MCF 10A (cell line): ENCODE measurements around the gene TPRG1. TPM values are rescaled to one million over a fixed set of nuclear protein-coding genes. Genes with fewer than 3 reads are reported as not detected.

Experiments
- BruUV-seq: library from RNA; stranded (reverse); fragments of 400-500 nt; replicated peaks from 2 replicates; lab custom pipeline; 2021; lab: Mats Ljungman, UMichigan
- CTCF ChIA-PET: fragments of 300-600 bp; sonication (Branson Sonifier 250); formaldehyde crosslinking; extraction: SDS; loops from one replicate; lab custom pipeline; 2021; ENCODE audit warnings: antibody characterized with exemption, inconsistent platforms; lab: Yijun Ruan, JAX
- POLR2A ChIA-PET: fragments of 300-600, 350-650 bp; sonication (Branson Sonifier 250); formaldehyde crosslinking; extraction: SDS; loops from one replicate; lab custom pipeline; 2020; ENCODE audit warnings: antibody characterized with exemption, inconsistent platforms; lab: Yijun Ruan, JAX
- DNase-seq: peaks from one replicate; pipeline ENCODE4 v3.0.0-alpha.2; 2018; ENCODE audit not compliant: unreplicated experiment
- H3K27ac Mint-ChIP-seq: one replicate; pipeline ENCODE4 v1.8.0; 2022; ENCODE audit warnings: mild to moderate bottlenecking, low read depth, mixed read lengths; ENCODE audit not compliant: unreplicated experiment
- H3K27me3 Mint-ChIP-seq: one replicate; pipeline ENCODE4 v1.8.0; 2022; ENCODE audit warnings: mixed read lengths; ENCODE audit not compliant: insufficient read depth, unreplicated experiment
- H3K36me3 Mint-ChIP-seq: one replicate; pipeline ENCODE4 v1.8.0; 2022; ENCODE audit warnings: mild to moderate bottlenecking, moderate library complexity, mixed read lengths; ENCODE audit not compliant: insufficient read depth, unreplicated experiment
- H3K4me1 Mint-ChIP-seq: one replicate; pipeline ENCODE4 v1.8.0; 2022; ENCODE audit warnings: mixed read lengths; ENCODE audit not compliant: insufficient read depth, unreplicated experiment
- H3K4me3 Mint-ChIP-seq: one replicate; pipeline ENCODE4 v1.8.0; 2022; ENCODE audit warnings: mild to moderate bottlenecking, moderate library complexity, mixed read lengths; ENCODE audit not compliant: unreplicated experiment
- H3K9me3 Mint-ChIP-seq: one replicate; pipeline ENCODE4 v1.8.0; 2022; ENCODE audit warnings: mixed read lengths; ENCODE audit not compliant: unreplicated experiment
- CTCF ChIP-seq: fragments of 200-600 bp; IDR thresholded peaks from one replicate; pipeline ENCODE4 v1.8.0; 2022; ENCODE audit warnings: antibody characterized with exemption, mild to moderate bottlenecking; ENCODE audit not compliant: unreplicated experiment
- intact Hi-C: fragments of 100-400 bp; cut with micrococcal nuclease; formaldehyde crosslinking; loops from 2 replicates; pipeline ENCODE4 v1.14.1; 2022
- total RNA-seq: library from RNA; stranded (reverse); gene quantifications from 2 replicates; pipeline ENCODE4 v1.2.3, GENCODE V29; 2022

TPRG1 gene
- total RNA-seq, 1 experiment from 2014 or later: 2.0 TPM

GRCh38 chr3:189272500-189273119 lies 100.8 kb downstream of the TPRG1 start:
- ChIA-PET CTCF (interaction anchor here (0.5 to 7.5 kb wide), 34 partner anchors 21 to 1048 kb away, joined by 3 to 94 read pairs (median 4); no protein-coding TSS in a partner anchor), POLR2A (interaction anchor here (0.6 to 10.8 kb wide), 20 partner anchors 20 to 681 kb away, joined by 3 to 495 read pairs (median 6); no protein-coding TSS in a partner anchor)
- Mint-ChIP-seq H3K27ac (peak overlapping the region; percentile 78), H3K4me1 (peaks cover 70% of the 10 kb centered on the region), H3K4me3 (no peak overlapping the region), H3K27me3 (no peaks in the 10 kb centered on the region), H3K9me3 (no peaks in the 10 kb centered on the region), H3K36me3 (peaks cover 7% of the 10 kb centered on the region)
- peak; percentile 49 for DNase-seq
- no TSS peak for BruUV-seq
- peak; percentile 68 for TF ChIP-seq CTCF
- intact Hi-C loops: no loop called here

- POLR2A ChIA-PET: interaction anchor here (0.5 to 10.8 kb wide), 18 partner anchors 19 to 694 kb away, joined by 3 to 495 read pairs (median 7); no protein-coding TSS in a partner anchor
- peaks cover 58% of the 10 kb centered on the region for H3K4me1 Mint-ChIP-seq
- no peaks in the 10 kb centered on the region for H3K9me3 Mint-ChIP-seq
- peak; percentile 84 for DNase-seq
- peaks cover 7% of the 10 kb centered on the region for H3K36me3 Mint-ChIP-seq
- CTCF ChIA-PET: interaction anchor here (0.6 to 7.0 kb wide), 17 partner anchors 21 to 857 kb away, joined by 3 to 70 read pairs (median 4); no protein-coding TSS in a partner anchor
- no peaks in the 10 kb centered on the region for H3K27me3 Mint-ChIP-seq
- no peak for TF ChIP-seq CTCF
- H3K4me3 Mint-ChIP-seq: no peak overlapping the region
- peak overlapping the region; percentile 78 for H3K27ac Mint-ChIP-seq
- BruUV-seq: no TSS peak
- intact Hi-C loops: no loop called here
Observed at GRCh38 chr3:189273736-189274135, 102.0 kb downstream of the TPRG1 start.

- intact Hi-C loops: no loop called here
- H3K27me3 Mint-ChIP-seq: no peaks in the 10 kb centered on the region
- BruUV-seq: no TSS peak
- peaks cover 44% of the 10 kb centered on the region for H3K4me1 Mint-ChIP-seq
- CTCF ChIA-PET: interaction anchor here (0.5 to 0.8 kb wide), 3 partner anchors 35 to 90 kb away, joined by 3 read pairs; no protein-coding TSS in a partner anchor
- H3K9me3 Mint-ChIP-seq: no peaks in the 10 kb centered on the region
- POLR2A ChIA-PET: interaction anchor here (1.0 to 10.8 kb wide), 14 partner anchors 28 to 673 kb away, joined by 3 to 495 read pairs (median 10); no protein-coding TSS in a partner anchor
- peaks cover 7% of the 10 kb centered on the region for H3K36me3 Mint-ChIP-seq
- H3K4me3 Mint-ChIP-seq: no peak overlapping the region
- H3K27ac Mint-ChIP-seq: peak overlapping the region; percentile 50
- no peak for DNase-seq
- TF ChIP-seq CTCF: no peak
Observed at GRCh38 chr3:189275182-189275581, 103.4 kb downstream of the TPRG1 start.

- H3K27me3 Mint-ChIP-seq: no peaks in the 10 kb centered on the region
Observed at GRCh38 chr3:189275852-189276251, 104.1 kb downstream of the TPRG1 start.

More at GRCh38 chr3:189275852-189276251, 104.1 kb downstream of the TPRG1 start:
- BruUV-seq: no TSS peak
- no peak overlapping the region for H3K4me3 Mint-ChIP-seq
- no peak for DNase-seq
- ChIA-PET CTCF (interaction anchor here (0.6 to 1.6 kb wide), 4 partner anchors 21 to 313 kb away, joined by 3 to 8 read pairs (median 3); no protein-coding TSS in a partner anchor), POLR2A (interaction anchor here (0.6 to 10.8 kb wide), 27 partner anchors 13 to 672 kb away, joined by 3 to 495 read pairs (median 7); no protein-coding TSS in a partner anchor)
- H3K27ac Mint-ChIP-seq: peak overlapping the region; percentile 50
- no peak for TF ChIP-seq CTCF
- intact Hi-C loops: loop anchor here (2.0 kb wide), 1 partner anchor 77 kb away; no protein-coding TSS in a partner anchor
- H3K4me1 Mint-ChIP-seq: peaks cover 41% of the 10 kb centered on the region
- no peaks in the 10 kb centered on the region for H3K9me3 Mint-ChIP-seq
- peaks cover 7% of the 10 kb centered on the region for H3K36me3 Mint-ChIP-seq
